NT2/D1 (cell line): Measurements from ENCODE around the gene MFN1.

Experiments
- DNase-seq: peaks from one replicate; pipeline ENCODE4 v3.0.0-alpha.2; 2011; ENCODE audit warnings: low read depth, low spot score
- H3K27me3 ChIP-seq: 2 replicates; pipeline ENCODE4 v1.6.0; 2011; ENCODE audit warnings: mild to moderate bottlenecking; ENCODE audit not compliant: insufficient read length, insufficient read depth
- H3K36me3 ChIP-seq: 2 replicates; pipeline ENCODE4 v1.6.1; 2011; ENCODE audit warnings: mild to moderate bottlenecking, low read length, mixed read lengths; ENCODE audit not compliant: insufficient read depth, insufficient read length
- H3K4me1 ChIP-seq: 2 replicates; pipeline ENCODE4 v1.5.1; 2011; ENCODE audit not compliant: insufficient read depth, insufficient read length
- H3K4me3 ChIP-seq: 2 replicates; pipeline ENCODE4 v1.5.1; 2011; ENCODE audit warnings: low read depth; ENCODE audit not compliant: insufficient read length
- H3K9ac ChIP-seq: 2 replicates; pipeline ENCODE4 v1.6.0; 2011; ENCODE audit warnings: low read depth; ENCODE audit not compliant: insufficient read length
- H3K9me3 ChIP-seq: 2 replicates; pipeline ENCODE4 v1.5.1; 2011; ENCODE audit warnings: mild to moderate bottlenecking, low read length; ENCODE audit not compliant: insufficient read depth
- SUZ12 ChIP-seq: IDR thresholded peaks from 2 replicates; pipeline ENCODE4 v1.6.1; 2011; ENCODE audit not compliant: insufficient read length, insufficient read depth; ENCODE audit errors: extremely low read depth
- YY1 ChIP-seq: IDR thresholded peaks from 2 replicates; pipeline ENCODE4 v1.6.1; 2011; ENCODE audit not compliant: insufficient read length, insufficient read depth
- ZNF274 ChIP-seq: IDR thresholded peaks from 2 replicates; pipeline ENCODE4 v1.6.1; 2011; ENCODE audit warnings: mild to moderate bottlenecking, low read depth, low read length

Gene MFN1

GRCh38 chr3:179363332-179363731, 15.8 kb downstream of the MFN1 start:
- peaks cover 76% of the 10 kb centered on the region for H3K36me3 ChIP-seq

GRCh38 chr3:179369621-179370020, 22.1 kb downstream of the MFN1 start:
- Histone ChIP-seq H3K4me3 (no peak overlapping the region), H3K9me3 (no peaks in the 10 kb centered on the region), H3K36me3 (peaks cover 59% of the 10 kb centered on the region), H3K27me3 (no peaks in the 10 kb centered on the region), H3K9ac (no peak overlapping the region), H3K4me1 (no peaks in the 10 kb centered on the region)
- no peak for DNase-seq
- TF ChIP-seq YY1: no peak
- no peak for TF ChIP-seq ZNF274
- no peak for TF ChIP-seq SUZ12

More at GRCh38 chr3:179363332-179363731, 15.8 kb downstream of the MFN1 start:
- no peak overlapping the region for H3K9ac ChIP-seq
- H3K4me3 ChIP-seq: no peak overlapping the region
- H3K4me1 ChIP-seq: no peaks in the 10 kb centered on the region
- TF ChIP-seq SUZ12 (no peak), YY1 (no peak), ZNF274 (no peak)
- DNase-seq: no peak
- no peaks in the 10 kb centered on the region for H3K9me3 ChIP-seq
- no peaks in the 10 kb centered on the region for H3K27me3 ChIP-seq

DNA sequence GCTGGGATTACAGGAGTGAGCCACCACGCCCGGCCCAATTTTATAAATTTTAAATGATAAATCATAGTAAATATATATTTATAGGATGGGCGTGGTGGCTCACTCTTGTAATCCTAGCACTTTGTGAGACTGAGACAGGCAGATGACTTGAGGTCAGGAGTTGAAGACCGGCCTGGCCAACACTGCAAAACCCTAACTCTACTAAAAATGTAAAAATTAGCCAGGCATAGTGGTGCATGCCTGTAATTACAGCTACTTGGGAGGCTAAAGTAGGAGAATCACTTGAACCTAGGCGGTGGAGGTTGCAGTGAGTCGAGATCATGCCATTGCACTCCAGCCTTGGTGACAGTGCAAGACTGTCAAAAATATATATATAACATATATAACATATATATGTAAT, 26.4 kb downstream of the MFN1 start:
- no peak for TF ChIP-seq SUZ12
- no peak for TF ChIP-seq YY1
- TF ChIP-seq ZNF274: no peak
- H3K4me3 ChIP-seq: no peak overlapping the region
- H3K27me3 ChIP-seq: no peaks in the 10 kb centered on the region
- H3K9ac ChIP-seq: no peak overlapping the region
- H3K9me3 ChIP-seq: no peaks in the 10 kb centered on the region
- H3K4me1 ChIP-seq: no peaks in the 10 kb centered on the region
- peaks cover 62% of the 10 kb centered on the region for H3K36me3 ChIP-seq
- DNase-seq: no peak

DNA sequence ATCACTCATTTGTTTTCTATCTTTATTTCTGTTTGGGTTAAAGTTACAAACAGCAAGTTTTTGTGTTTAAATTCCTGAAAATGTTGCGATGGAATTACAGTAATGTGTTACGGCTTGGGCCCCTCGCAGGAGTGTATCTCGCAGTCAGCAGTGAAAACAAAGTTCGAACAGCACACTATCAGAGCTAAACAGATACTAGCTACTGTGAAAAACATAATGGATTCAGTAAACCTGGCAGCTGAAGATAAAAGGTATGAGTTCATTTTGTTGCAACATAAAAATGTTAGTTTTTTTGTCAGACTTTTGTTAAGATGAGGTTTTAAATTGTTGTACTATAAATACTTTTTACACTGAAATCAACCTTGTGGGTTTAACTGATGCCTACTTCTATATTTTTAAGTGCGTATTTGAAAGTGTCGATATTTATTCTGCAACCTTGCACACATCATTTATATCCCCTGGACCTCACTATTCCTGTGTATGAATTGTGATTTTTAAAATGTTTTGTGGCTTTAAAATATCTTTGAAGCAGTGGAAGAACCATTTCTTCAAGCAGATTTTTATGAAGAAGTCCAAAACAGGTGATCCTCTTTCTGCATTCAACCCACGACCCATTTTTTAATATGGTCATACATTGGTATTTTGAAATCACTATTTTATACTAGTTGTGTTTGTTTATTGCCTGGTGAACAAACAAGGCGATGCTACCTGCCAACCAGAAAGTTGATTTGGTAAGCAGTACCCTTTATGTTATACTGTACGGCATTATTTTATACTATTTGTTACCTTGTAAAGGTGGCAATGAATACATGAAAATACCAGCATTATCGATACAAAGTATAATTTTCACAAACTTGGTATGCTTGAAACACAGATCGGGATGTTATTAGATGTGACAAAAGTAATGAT, 27.8 kb downstream of the MFN1 start:
- Histone ChIP-seq H3K36me3 (peaks cover 62% of the 10 kb centered on the region), H3K9ac (no peak overlapping the region), H3K4me3 (no peak overlapping the region), H3K9me3 (no peaks in the 10 kb centered on the region), H3K4me1 (no peaks in the 10 kb centered on the region), H3K27me3 (no peaks in the 10 kb centered on the region)
- DNase-seq: no peak
- TF ChIP-seq ZNF274 (no peak), SUZ12 (no peak), YY1 (no peak)

DNA sequence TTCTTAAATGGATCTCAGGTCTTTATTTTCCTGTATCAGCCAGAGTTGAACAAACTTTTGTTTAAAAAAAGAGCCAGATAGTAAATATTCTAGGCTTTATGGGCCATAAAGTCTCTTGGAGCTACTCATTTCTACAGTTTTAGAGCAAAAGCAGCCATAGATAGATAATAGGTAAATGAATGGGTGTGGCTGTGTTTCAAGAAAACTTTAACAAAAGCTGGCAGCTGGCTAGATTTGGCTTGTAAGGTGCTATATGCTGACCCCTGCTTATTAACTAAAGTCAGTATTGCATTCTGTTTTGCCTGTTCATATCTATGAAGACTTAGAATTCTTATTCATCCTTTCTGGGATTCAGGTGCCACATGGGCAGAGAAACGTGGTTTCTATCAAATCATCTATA, 29.0 kb downstream of the MFN1 start:
- no peak overlapping the region for H3K4me3 ChIP-seq
- no peak overlapping the region for H3K9ac ChIP-seq
- H3K9me3 ChIP-seq: no peaks in the 10 kb centered on the region
- DNase-seq: no peak
- H3K4me1 ChIP-seq: no peaks in the 10 kb centered on the region
- TF ChIP-seq SUZ12 (no peak), ZNF274 (no peak), YY1 (no peak)
- peaks cover 64% of the 10 kb centered on the region for H3K36me3 ChIP-seq
- no peaks in the 10 kb centered on the region for H3K27me3 ChIP-seq

- peaks cover 48% of the 10 kb centered on the region for H3K36me3 ChIP-seq
- H3K9me3 ChIP-seq: no peaks in the 10 kb centered on the region
- DNase-seq: no peak
- H3K27me3 ChIP-seq: no peaks in the 10 kb centered on the region
- H3K4me3 ChIP-seq: no peak overlapping the region
- TF ChIP-seq ZNF274 (no peak), YY1 (no peak), SUZ12 (no peak)
- no peaks in the 10 kb centered on the region for H3K4me1 ChIP-seq
- H3K9ac ChIP-seq: no peak overlapping the region
Measured at GRCh38 chr3:179391906-179392305, 44.4 kb downstream of the MFN1 start.

DNA sequence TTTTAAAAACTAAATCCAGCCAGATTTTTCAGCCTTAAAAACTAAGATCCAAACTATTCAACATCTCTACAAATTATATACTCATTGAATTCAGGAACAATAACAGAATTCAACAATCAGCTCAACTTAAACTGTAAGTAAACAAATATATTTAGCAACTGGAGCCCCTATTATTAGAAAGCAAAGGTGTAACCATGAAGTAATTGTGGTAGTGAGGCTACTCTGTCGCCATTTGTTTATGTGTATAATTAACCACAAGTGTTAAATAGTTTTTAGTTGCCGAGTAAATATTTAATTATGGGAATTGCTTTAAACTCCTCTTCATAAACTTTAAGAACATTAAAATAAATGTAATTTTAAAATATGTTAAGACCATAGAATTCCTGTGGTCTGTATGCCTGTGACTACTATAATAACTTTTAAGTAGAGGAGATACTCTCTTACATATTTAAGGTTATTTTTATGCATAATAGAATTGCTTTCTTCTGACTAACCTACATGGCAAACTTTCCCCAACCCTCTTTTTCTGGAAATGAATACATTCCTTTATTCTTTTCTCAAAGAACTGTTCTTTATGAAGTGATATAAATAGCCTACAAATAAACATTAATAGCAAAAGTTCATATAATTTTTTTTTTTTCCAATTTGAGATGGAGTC, 51.2 kb downstream of the MFN1 start:
- Histone ChIP-seq H3K9me3 (no peaks in the 10 kb centered on the region), H3K36me3 (peaks cover 62% of the 10 kb centered on the region), H3K9ac (no peak overlapping the region), H3K4me3 (no peak overlapping the region), H3K27me3 (no peaks in the 10 kb centered on the region), H3K4me1 (no peaks in the 10 kb centered on the region)
- TF ChIP-seq ZNF274 (no peak), SUZ12 (no peak), YY1 (no peak)
- DNase-seq: no peak
